IMR-90 (cell line): ENCODE data around the gene SKA3. TPM values are rescaled to one million over a fixed set of nuclear protein-coding genes. Genes with fewer than 3 reads are reported as not detected.

Experiments used
- ATAC-seq: fragments of 200-7000 bp; cut with Tn5 transposase; 2 replicates; pipeline ENCODE4 v1.9.1; 2020; ENCODE audit warnings: low read depth, mild to moderate bottlenecking, moderate library complexity
- BruUV-seq: library from RNA; stranded (reverse); fragments of 400-500 nt; replicated peaks from 2 replicates; lab custom pipeline; 2021; lab: Mats Ljungman, UMichigan
- CTCF ChIA-PET: fragments of 300-600 bp; formaldehyde crosslinking; extraction: SDS; loops from one replicate; lab custom pipeline; 2021; ENCODE audit warnings: antibody characterized with exemption; lab: Yijun Ruan, JAX
- POLR2A ChIA-PET: fragments of 300-600 bp; sonication (Branson Sonifier 250); formaldehyde crosslinking; loops from one replicate; lab custom pipeline; 2022; ENCODE audit warnings: antibody characterized with exemption; ENCODE audit not compliant: unreplicated experiment; lab: Charles Lee
- DNase-seq: peaks from one replicate; pipeline ENCODE4 v3.0.0; 2013
- H2AFZ ChIP-seq: replicated peaks from 2 replicates; pipeline ENCODE3; 2013; ENCODE audit warnings: low read length, mild to moderate bottlenecking; ENCODE audit not compliant: poor library complexity
- H2AK5ac ChIP-seq: 2 replicates; pipeline ENCODE4 v1.6.1; 2013; ENCODE audit warnings: low read depth, low read length, inconsistent platforms
- H2AK9ac ChIP-seq: replicated peaks from 2 replicates; pipeline ENCODE3; 2013; ENCODE audit warnings: mild to moderate bottlenecking, low read depth, low read length, moderate library complexity; ENCODE audit not compliant: poor library complexity
- H2BK120ac ChIP-seq: 2 replicates; pipeline ENCODE4 v1.6.1; 2013; ENCODE audit warnings: low read depth, low read length, inconsistent platforms
- H2BK15ac ChIP-seq: 3 replicates; pipeline ENCODE4 v1.6.1; 2013; ENCODE audit warnings: low read depth, low read length, inconsistent platforms
- H2BK20ac ChIP-seq: 2 replicates; pipeline ENCODE4 v1.6.1; 2013; ENCODE audit warnings: low read depth, mild to moderate bottlenecking, inconsistent platforms, low read length, moderate library complexity
- H2BK5ac ChIP-seq: 2 replicates; pipeline ENCODE4 v1.6.1; 2013; ENCODE audit warnings: mild to moderate bottlenecking, low read depth, low read length, inconsistent platforms; ENCODE audit not compliant: poor library complexity, severe bottlenecking
- H3K14ac ChIP-seq: replicated peaks from 2 replicates; pipeline ENCODE4 v1.6.1; 2013; ENCODE audit warnings: low read depth, low read length, inconsistent platforms
- H3K18ac ChIP-seq: 2 replicates; pipeline ENCODE4 v1.6.1; 2013; ENCODE audit warnings: low read depth, low read length, control low read depth
- H3K23ac ChIP-seq: 2 replicates; pipeline ENCODE4 v1.6.1; 2013; ENCODE audit warnings: low read depth, low read length, inconsistent platforms
- H3K27ac ChIP-seq: 2 replicates; pipeline ENCODE4 v1.5.1; 2013; ENCODE audit warnings: mild to moderate bottlenecking, control low read depth, low read length; ENCODE audit not compliant: insufficient read depth
- H3K27me3 ChIP-seq: 2 replicates; pipeline ENCODE4 v1.6.1; 2013; ENCODE audit warnings: low read length; ENCODE audit not compliant: control insufficient read depth, insufficient read depth
- H3K36me3 ChIP-seq: 2 replicates; pipeline ENCODE4 v1.6.1; 2013; ENCODE audit warnings: low read length, mixed read lengths; ENCODE audit not compliant: control insufficient read depth, insufficient read depth
- H3K4ac ChIP-seq: 2 replicates; pipeline ENCODE4 v1.6.1; 2013; ENCODE audit warnings: low read depth, low read length, inconsistent platforms
- H3K4me1 ChIP-seq: 2 replicates; pipeline ENCODE4 v1.6.1; 2013; ENCODE audit warnings: low read length, mixed read lengths; ENCODE audit not compliant: control insufficient read depth, insufficient read depth
- H3K4me2 ChIP-seq: 2 replicates; pipeline ENCODE4 v1.6.1; 2013; ENCODE audit warnings: low read depth, mild to moderate bottlenecking, control low read depth, low read length, moderate library complexity
- H3K4me3 ChIP-seq: 2 replicates; pipeline ENCODE4 v1.5.1; 2013; ENCODE audit warnings: low read depth, mild to moderate bottlenecking, control low read depth, low read length, moderate library complexity; ENCODE audit not compliant: insufficient read depth
- H3K56ac ChIP-seq: 2 replicates; pipeline ENCODE4 v1.6.1; 2013; ENCODE audit warnings: low read length, inconsistent platforms; ENCODE audit not compliant: insufficient read depth; ENCODE audit errors: extremely low read depth
- H3K79me1 ChIP-seq, 2 experiments: 2 replicates each; pipeline ENCODE4 v1.6.1; 2013; ENCODE audit warnings: low read length in 2 of 2, inconsistent platforms in 1 of 2, low read depth in 1 of 2
- H3K9ac ChIP-seq: 2 replicates; pipeline ENCODE4 v1.6.1; 2013; ENCODE audit warnings: low read depth, low read length, control low read depth
- H3K9me1 ChIP-seq: 2 replicates; pipeline ENCODE4 v1.6.1; 2013; ENCODE audit warnings: low read length, inconsistent platforms; ENCODE audit not compliant: insufficient read depth
- H3K9me3 ChIP-seq: 2 replicates; pipeline ENCODE4 v1.6.1; 2013; ENCODE audit warnings: low read length; ENCODE audit not compliant: control insufficient read depth, insufficient read depth
- H4K20me1 ChIP-seq: 2 replicates; pipeline ENCODE4 v1.6.1; 2013; ENCODE audit warnings: low read length, inconsistent platforms; ENCODE audit not compliant: insufficient read depth
- H4K5ac ChIP-seq: 2 replicates; pipeline ENCODE4 v1.6.1; 2013; ENCODE audit warnings: mild to moderate bottlenecking, low read depth, low read length, control low read depth
- H4K8ac ChIP-seq, 2 experiments: 2 replicates each; pipeline ENCODE4 v1.6.1; 2013; ENCODE audit warnings: low read depth in 2 of 2, low read length in 2 of 2, control low read depth in 1 of 2, inconsistent platforms in 1 of 2
- H4K91ac ChIP-seq: 2 replicates; pipeline ENCODE4 v1.6.1; 2013; ENCODE audit warnings: low read depth, low read length, inconsistent platforms; ENCODE audit not compliant: insufficient read depth
- CEBPB ChIP-seq: IDR thresholded peaks from 2 replicates; pipeline ENCODE4 v1.6.1; 2012; ENCODE audit warnings: low read depth, low read length, improper control_type of control experiment
- CHD1 ChIP-seq: IDR thresholded peaks from 2 replicates; pipeline ENCODE4 v1.6.1; 2012; ENCODE audit warnings: low read depth, low read length, improper control_type of control experiment
- whole genome bisulfite sequencing, 2 experiments: methylation state at CpG; one replicate each; pipeline versions ENCODE4 v1.1.5 to v1.1.7; 2013; ENCODE audit warnings: missing lambda C conversion rate in 2 of 2; ENCODE audit not compliant: insufficient read length in 1 of 2; ENCODE audit errors: extremely low coverage in 2 of 2; 5-methylcytosine and 5-hydroxymethylcytosine counted together
- dilution Hi-C: fragments of 300-500 bp; cut with HindIII; formaldehyde crosslinking; loops from one replicate; pipeline ENCODE4 v1.14.3; 2018; ENCODE audit warnings: low sequenced_read_pairs; ENCODE audit not compliant: unreplicated experiment
- in situ Hi-C: fragments of 300-500 bp; cut with MboI; formaldehyde crosslinking; loops from 3 replicates; pipeline ENCODE4 v1.14.3; 2019; ENCODE audit warnings: low sequenced_read_pairs, inconsistent platforms, mixed read lengths
- intact Hi-C: fragments of 100-400 bp; cut with micrococcal nuclease; formaldehyde crosslinking; loops from 2 replicates; pipeline ENCODE4 v1.10.0; 2022
- polyA plus RNA-seq, 3 experiments: library from polyadenylated mRNA; depleted of rRNA; stranded (reverse); fragments of >200 nt; gene quantifications; 2 replicates each; pipeline ENCODE4 v1.2.3, GENCODE V29; 2012; ENCODE audit warnings: low replicate concordance in 1 of 3
- total RNA-seq: library from RNA; depleted of rRNA; stranded (reverse); fragments of >200 nt; gene quantifications from 2 replicates; pipeline ENCODE4 v1.2.3, GENCODE V29; 2012

SKA3 gene
- total and polyA plus RNA-seq, 2 of the 4 experiments (the other 2 are of a cell fraction), result 11.7 to 15.6 TPM

DNA sequence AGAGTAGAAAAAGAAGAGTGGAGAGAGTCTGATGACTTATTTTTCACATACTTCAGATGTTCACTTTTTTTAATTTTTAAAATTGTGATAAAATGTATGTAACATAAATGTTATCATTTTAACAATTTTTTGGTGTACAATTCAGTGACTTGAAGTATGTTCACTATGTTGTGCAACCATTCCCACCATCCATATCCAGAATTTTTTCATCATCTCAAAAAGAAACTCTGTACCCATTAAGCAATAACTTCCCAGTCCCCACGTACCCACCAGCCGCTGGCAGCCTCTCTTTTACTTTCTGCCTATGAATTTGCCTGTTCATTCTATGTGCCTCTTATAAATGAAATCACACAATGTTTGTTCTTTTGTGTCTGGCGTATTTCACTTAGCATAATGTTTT lies 43.3 kb downstream of the SKA3 start:
- Histone ChIP-seq H3K18ac (no peak overlapping the region), H3K4ac (no peak overlapping the region), H3K27me3 (no peaks in the 10 kb centered on the region), H2BK15ac (no peak overlapping the region), H3K9ac (no peak overlapping the region), H3K36me3 (no peaks in the 10 kb centered on the region), H2BK20ac (no peak overlapping the region), H4K5ac (peak overlapping the region; percentile 29; the same call in 1 of the 2 replicates), H3K4me2 (peak overlapping the region; percentile 53; the same call in 1 of the 2 replicates), H3K4me1 (peaks cover 1% of the 10 kb centered on the region; the same call in 1 of the 2 replicates), H2BK120ac (no peak overlapping the region), H3K4me3 (no peak overlapping the region), H3K9me1 (no peaks in the 10 kb centered on the region), H2AFZ (no peak overlapping the region), H3K9me3 (no peaks in the 10 kb centered on the region), H3K14ac (no peak overlapping the region), H3K23ac (no peak overlapping the region), H3K27ac (no peak overlapping the region), H3K79me1 (no peaks in the 10 kb centered on the region), H2BK5ac (no peak overlapping the region), H4K8ac (no peak overlapping the region), H2AK5ac (0 out of 2 replicates have a peak overlapping the region, but pooled peaks have one; percentile 33), H3K56ac (no peak overlapping the region), H4K91ac (no peak overlapping the region), H4K20me1 (no peaks in the 10 kb centered on the region), H2AK9ac (no peak overlapping the region)
- dilution Hi-C loops, result no loop called here
- in situ Hi-C loops, result no loop called here
- WGBS, 2 experiments, result 46% methylated on average over 2 of the region's 3 CpGs; no CpG with 5 or more reads in 1 of the 2 experiments
- no peak for TF ChIP-seq CHD1
- TF ChIP-seq CEBPB, result peak; percentile 61
- POLR2A ChIA-PET, result no interaction called here
- ATAC-seq (no peak), DNase-seq (no peak)
- intact Hi-C loops, result loop anchor here (1.0 to 5.0 kb wide), 2 partner anchors 91 to 190 kb away; no protein-coding TSS in a partner anchor
- no TSS peak for BruUV-seq
- CTCF ChIA-PET, result interaction anchor here (0.6 to 1.1 kb wide), 5 partner anchors 13 to 101 kb away, joined by 3 read pairs; no protein-coding TSS in a partner anchor
